Liver (tissue), 3 donors: ENCODE data around the gene SPATC1L.

Experiments
- REST ChIP-seq: IDR thresholded peaks from 2 replicates; pipeline ENCODE4 v1.6.1; 2016; ENCODE audit warnings: antibody characterized with exemption, mild to moderate bottlenecking
- TAF1 ChIP-seq: conservative IDR thresholded peaks from 2 replicates; pipeline ENCODE4 v1.6.1; 2016; ENCODE audit warnings: antibody characterized with exemption, mild to moderate bottlenecking
- TF ChIP-seq, protein P1 (sequence below): IDR thresholded peaks from 2 replicates; pipeline ENCODE4 v1.6.1; 2016; ENCODE audit warnings: antibody characterized with exemption
- TF ChIP-seq, protein P2 (sequence below): fragments of 150-350 bp; IDR thresholded peaks from 2 replicates; pipeline ENCODE4 v1.5.1; 2017; ENCODE audit warnings: improper control_type of control experiment, low read depth, low read length; ENCODE audit not compliant: missing input control
- donor health status: healthy.
- donor health status: healthy.

DNA sequence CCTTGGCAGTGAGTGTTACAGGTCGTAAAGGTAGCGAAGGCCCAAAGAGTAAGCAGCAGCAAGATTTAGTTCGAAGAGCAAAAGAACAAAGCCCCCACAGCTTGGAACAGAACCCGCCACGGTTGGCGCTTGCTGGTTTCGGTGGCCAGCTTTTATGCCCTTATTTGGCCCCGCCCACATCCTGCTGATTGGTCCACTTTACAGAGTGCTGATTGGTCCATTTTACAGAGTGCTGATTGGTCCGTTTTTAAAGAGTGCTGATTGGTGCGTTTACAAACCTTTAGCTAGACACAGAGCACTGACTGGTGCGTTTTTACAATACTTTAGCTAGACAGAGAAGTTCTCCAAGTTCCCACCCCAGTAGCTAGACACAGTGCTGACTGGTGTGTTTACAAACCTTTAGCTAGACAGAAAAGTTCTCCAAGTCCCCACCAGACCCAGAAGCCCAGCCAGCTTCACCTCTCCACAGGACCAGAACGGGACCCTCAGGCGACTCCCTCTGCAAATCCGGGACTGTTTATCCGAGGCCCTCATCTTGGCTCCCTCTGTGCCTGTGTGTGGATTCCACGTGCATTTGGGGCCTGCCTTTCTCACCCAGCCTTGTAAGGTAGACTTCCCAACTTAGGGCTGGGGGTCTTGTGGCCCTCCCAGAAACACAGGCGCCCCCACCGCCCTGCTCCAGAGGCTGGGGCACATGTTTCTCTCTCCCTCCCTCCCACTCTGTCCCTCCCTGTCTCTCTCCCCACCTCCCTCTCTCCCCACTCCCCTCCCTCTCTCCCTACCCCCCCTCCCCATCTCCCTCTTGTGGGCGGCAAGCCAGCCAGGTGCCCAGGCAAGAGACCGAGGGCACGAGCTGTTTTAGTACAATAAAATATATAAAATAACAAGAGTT, 41.4 kb downstream of the SPATC1L start:
- no peak for TF ChIP-seq REST
- TF ChIP-seq TAF1: no peak
- TF ChIP-seq, protein P1, sequence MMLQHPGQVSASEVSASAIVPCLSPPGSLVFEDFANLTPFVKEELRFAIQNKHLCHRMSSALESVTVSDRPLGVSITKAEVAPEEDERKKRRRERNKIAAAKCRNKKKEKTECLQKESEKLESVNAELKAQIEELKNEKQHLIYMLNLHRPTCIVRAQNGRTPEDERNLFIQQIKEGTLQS: no peak
- TF ChIP-seq, protein P2, sequence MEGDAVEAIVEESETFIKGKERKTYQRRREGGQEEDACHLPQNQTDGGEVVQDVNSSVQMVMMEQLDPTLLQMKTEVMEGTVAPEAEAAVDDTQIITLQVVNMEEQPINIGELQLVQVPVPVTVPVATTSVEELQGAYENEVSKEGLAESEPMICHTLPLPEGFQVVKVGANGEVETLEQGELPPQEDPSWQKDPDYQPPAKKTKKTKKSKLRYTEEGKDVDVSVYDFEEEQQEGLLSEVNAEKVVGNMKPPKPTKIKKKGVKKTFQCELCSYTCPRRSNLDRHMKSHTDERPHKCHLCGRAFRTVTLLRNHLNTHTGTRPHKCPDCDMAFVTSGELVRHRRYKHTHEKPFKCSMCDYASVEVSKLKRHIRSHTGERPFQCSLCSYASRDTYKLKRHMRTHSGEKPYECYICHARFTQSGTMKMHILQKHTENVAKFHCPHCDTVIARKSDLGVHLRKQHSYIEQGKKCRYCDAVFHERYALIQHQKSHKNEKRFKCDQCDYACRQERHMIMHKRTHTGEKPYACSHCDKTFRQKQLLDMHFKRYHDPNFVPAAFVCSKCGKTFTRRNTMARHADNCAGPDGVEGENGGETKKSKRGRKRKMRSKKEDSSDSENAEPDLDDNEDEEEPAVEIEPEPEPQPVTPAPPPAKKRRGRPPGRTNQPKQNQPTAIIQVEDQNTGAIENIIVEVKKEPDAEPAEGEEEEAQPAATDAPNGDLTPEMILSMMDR: no peak
